HG03039 (cell line): ENCODE data around the gene CFAP410.
"Not testable (repeated sequence)": the region's sequence is repeated elsewhere in the genome, so short reads cannot be mapped to it uniquely, and the experiment has no call there.

Source experiments
- ATAC-seq: cut with Tn5 transposase; IDR thresholded peaks from one replicate; pipeline ENCODE4 v1.9.1; 2021; ENCODE audit warnings: mild to moderate bottlenecking, moderate library complexity; ENCODE audit not compliant: unreplicated experiment

Gene CFAP410

GRCh38 chr21:44351535-44352252 lies 12.5 kb upstream of the CFAP410 start:
- ATAC-seq = no peak

GRCh38 chr21:44350773-44351481 lies 11.7 kb upstream of the CFAP410 start:
- ATAC-seq = no peak

GRCh38 chr21:44349847-44350772 lies 10.9 kb upstream of the CFAP410 start:
- ATAC-seq = no peak

- ATAC-seq = no peak
Measured at GRCh38 chr21:44349416-44349846, 10.2 kb upstream of the CFAP410 start.

GRCh38 chr21:44348861-44349260 lies 9.7 kb upstream of the CFAP410 start:
- no peak for ATAC-seq

GRCh38 chr21:44347911-44348451 lies 8.8 kb upstream of the CFAP410 start:
- ATAC-seq = no peak

GRCh38 chr21:44345495-44345894 lies 6.3 kb upstream of the CFAP410 start:
- no peak for ATAC-seq

GRCh38 chr21:44344541-44345183 lies 5.5 kb upstream of the CFAP410 start:
- no peak for ATAC-seq

GRCh38 chr21:44342981-44343380 lies 3.8 kb upstream of the CFAP410 start:
- not testable (repeated sequence) for ATAC-seq

GRCh38 chr21:44341726-44342458 lies 2.7 kb upstream of the CFAP410 start:
- not testable (repeated sequence) for ATAC-seq

- ATAC-seq = no peak
Measured at GRCh38 chr21:44337941-44338895, 972 bp downstream of the CFAP410 start.

GRCh38 chr21:44337449-44337848 lies 1.7 kb downstream of the CFAP410 start:
- ATAC-seq = no peak

- no peak for ATAC-seq
Measured at GRCh38 chr21:44335266-44336059, 3.7 kb downstream of the CFAP410 start.

GRCh38 chr21:44334329-44335030 lies 4.7 kb downstream of the CFAP410 start:
- ATAC-seq = no peak

GRCh38 chr21:44333509-44334328 lies 5.5 kb downstream of the CFAP410 start:
- ATAC-seq = no peak

GRCh38 chr21:44332965-44333364 lies 6.2 kb downstream of the CFAP410 start:
- no peak for ATAC-seq
